Esophagus squamous epithelium (tissue), 4 donors: ENCODE measurements around the gene RNF144A.

Source experiments
- POLR2A ChIP-seq, 4 donors: fragments of 450-650 bp; IDR thresholded peaks; one replicate each; pipeline ENCODE4 v1.6.1; 2017; ENCODE audit warnings: antibody characterized with exemption in 4 of 4, mild to moderate bottlenecking in 4 of 4, moderate library complexity in 3 of 4
- TF ChIP-seq, protein P1 (sequence below), 6 experiments: fragments of 450-650 bp in 4 of 6; fragments of 200-600 bp in 2 of 6; sonication (generic) in 2 of 6; IDR thresholded peaks; one replicate each; pipeline ENCODE4 v1.5.1; 2016 to 2019; ENCODE audit warnings: antibody characterized with exemption in 6 of 6, mild to moderate bottlenecking in 4 of 6, moderate library complexity in 4 of 6

- TF ChIP-seq, protein P1, sequence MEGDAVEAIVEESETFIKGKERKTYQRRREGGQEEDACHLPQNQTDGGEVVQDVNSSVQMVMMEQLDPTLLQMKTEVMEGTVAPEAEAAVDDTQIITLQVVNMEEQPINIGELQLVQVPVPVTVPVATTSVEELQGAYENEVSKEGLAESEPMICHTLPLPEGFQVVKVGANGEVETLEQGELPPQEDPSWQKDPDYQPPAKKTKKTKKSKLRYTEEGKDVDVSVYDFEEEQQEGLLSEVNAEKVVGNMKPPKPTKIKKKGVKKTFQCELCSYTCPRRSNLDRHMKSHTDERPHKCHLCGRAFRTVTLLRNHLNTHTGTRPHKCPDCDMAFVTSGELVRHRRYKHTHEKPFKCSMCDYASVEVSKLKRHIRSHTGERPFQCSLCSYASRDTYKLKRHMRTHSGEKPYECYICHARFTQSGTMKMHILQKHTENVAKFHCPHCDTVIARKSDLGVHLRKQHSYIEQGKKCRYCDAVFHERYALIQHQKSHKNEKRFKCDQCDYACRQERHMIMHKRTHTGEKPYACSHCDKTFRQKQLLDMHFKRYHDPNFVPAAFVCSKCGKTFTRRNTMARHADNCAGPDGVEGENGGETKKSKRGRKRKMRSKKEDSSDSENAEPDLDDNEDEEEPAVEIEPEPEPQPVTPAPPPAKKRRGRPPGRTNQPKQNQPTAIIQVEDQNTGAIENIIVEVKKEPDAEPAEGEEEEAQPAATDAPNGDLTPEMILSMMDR (IDR thresholded peaks at IDR 0.05) = no peak
- TF ChIP-seq POLR2A (IDR thresholded peaks at IDR 0.05) = no peak
Measured at GRCh38 chr2:6909431-6910385, 7.5 kb upstream of the RNF144A start.
